Smooth muscle cell (in vitro differentiated cells): ENCODE results near the gene PLB1. TPM values are rescaled to one million over a fixed set of nuclear protein-coding genes. Genes with fewer than 3 reads are reported as not detected.

Experiments used
- DNase-seq: peaks from one replicate; lab custom pipeline; 2025; ENCODE audit not compliant: unreplicated experiment; lab: John Stamatoyannopoulos, UW
- H2AFZ ChIP-seq: fragments of 200-600 bp; sonication (generic); 2 replicates; pipeline ENCODE4 v1.6.0; 2016; ENCODE audit warnings: antibody characterized with exemption, low read depth, mild to moderate bottlenecking
- H3F3A ChIP-seq: fragments of 200-600 bp; sonication (generic); 2 replicates; pipeline ENCODE4 v1.6.0; 2017; ENCODE audit warnings: antibody characterized with exemption, low read depth
- H3K27ac ChIP-seq: fragments of 200-600 bp; sonication (generic); 2 replicates; pipeline ENCODE4 v1.5.1; 2016; ENCODE audit warnings: low read depth, mild to moderate bottlenecking
- H3K27me3 ChIP-seq: fragments of 200-600 bp; sonication (generic); 2 replicates; pipeline ENCODE4 v1.6.1; 2016; ENCODE audit warnings: low read depth, mild to moderate bottlenecking
- H3K36me3 ChIP-seq: fragments of 200-600 bp; sonication (generic); 2 replicates; pipeline ENCODE4 v1.5.1; 2016; ENCODE audit warnings: low read depth
- H3K4me1 ChIP-seq: fragments of 200-600 bp; sonication (generic); 2 replicates; pipeline ENCODE4 v1.5.1; 2016; ENCODE audit warnings: low read depth
- H3K4me2 ChIP-seq: fragments of 200-600 bp; sonication (generic); 2 replicates; pipeline ENCODE4 v1.6.0; 2016; ENCODE audit warnings: mild to moderate bottlenecking
- H3K4me3 ChIP-seq: fragments of 200-600 bp; sonication (generic); 2 replicates; pipeline ENCODE4 v1.5.1; 2016; ENCODE audit warnings: mild to moderate bottlenecking
- H3K79me2 ChIP-seq: fragments of 200-600 bp; sonication (generic); 2 replicates; pipeline ENCODE4 v1.6.0; 2016; ENCODE audit warnings: low read depth, mild to moderate bottlenecking
- H3K9ac ChIP-seq: fragments of 200-600 bp; sonication (generic); 2 replicates; pipeline ENCODE4 v1.6.0; 2016; ENCODE audit warnings: low read depth
- H3K9me3 ChIP-seq: fragments of 200-600 bp; sonication (generic); replicated peaks from 2 replicates; pipeline ENCODE4 v1.5.1; 2016; ENCODE audit warnings: low read depth
- H4K20me1 ChIP-seq: fragments of 200-600 bp; sonication (generic); 2 replicates; pipeline ENCODE4 v1.6.0; 2016; ENCODE audit warnings: low read depth
- CTCF ChIP-seq: fragments of 200-600 bp; sonication (generic); IDR thresholded peaks from 2 replicates; pipeline ENCODE4 v1.5.1; 2017; ENCODE audit warnings: borderline replicate concordance, mild to moderate bottlenecking, antibody characterized with exemption; ENCODE audit not compliant: insufficient read depth, poor library complexity, severe bottlenecking
- WGBS: methylation state at CpG from one replicate; pipeline ENCODE4 v1.1.7; 2016; ENCODE audit warnings: low lambda C conversion rate; 5-methylcytosine and 5-hydroxymethylcytosine counted together
- polyA plus RNA-seq: library from polyadenylated mRNA; unstranded; fragments of >200 nt; fragmentation: Nextera tagmentation; extraction: Ambion mirVana; gene quantifications from 2 replicates; pipeline ENCODE4 v1.2.1, GENCODE V29; 2016
- total RNA-seq: library from RNA; depleted of rRNA; stranded (reverse); fragments of >200 nt; gene quantifications from 2 replicates; pipeline ENCODE4 v1.2.3, GENCODE V29; 2014

PLB1 gene
- total and polyA plus RNA-seq, 2 experiments from 2014 or later: 0.75 to 8.7 TPM

GRCh38 chr2:28523902-28524301 is 28.0 kb downstream of the PLB1 start:
- Histone ChIP-seq H3K36me3 (no peaks in the 10 kb centered on the region), H3K4me2 (no peak overlapping the region), H4K20me1 (no peaks in the 10 kb centered on the region), H3K4me3 (no peak overlapping the region), H3K27ac (no peak overlapping the region), H3K9ac (no peak overlapping the region), H3K79me2 (no peaks in the 10 kb centered on the region), H3F3A (no peaks in the 10 kb centered on the region), H3K9me3 (no peaks in the 10 kb centered on the region), H3K4me1 (no peaks in the 10 kb centered on the region), H2AFZ (no peak overlapping the region), H3K27me3 (peaks cover 6% of the 10 kb centered on the region)
- no peak for DNase-seq
- 86% methylated on average over 5 of the region's 5 CpGs for WGBS
- TF ChIP-seq CTCF: no peak

- H3K9ac ChIP-seq: no peak overlapping the region
- no peaks in the 10 kb centered on the region for H4K20me1 ChIP-seq
- H3F3A ChIP-seq: no peaks in the 10 kb centered on the region
- DNase-seq: no peak
- TF ChIP-seq CTCF: no peak
- H3K79me2 ChIP-seq: no peaks in the 10 kb centered on the region
- no peak overlapping the region for H2AFZ ChIP-seq
- H3K27me3 ChIP-seq: peaks cover 6% of the 10 kb centered on the region
- no peak overlapping the region for H3K27ac ChIP-seq
- H3K9me3 ChIP-seq: no peaks in the 10 kb centered on the region
- H3K4me2 ChIP-seq: no peak overlapping the region
- no peak overlapping the region for H3K4me3 ChIP-seq
- 100% methylated on average over 2 of the region's 2 CpGs for WGBS
- no peaks in the 10 kb centered on the region for H3K4me1 ChIP-seq
- H3K36me3 ChIP-seq: no peaks in the 10 kb centered on the region
Measured at GRCh38 chr2:28525481-28525880, 29.6 kb downstream of the PLB1 start.

DNA sequence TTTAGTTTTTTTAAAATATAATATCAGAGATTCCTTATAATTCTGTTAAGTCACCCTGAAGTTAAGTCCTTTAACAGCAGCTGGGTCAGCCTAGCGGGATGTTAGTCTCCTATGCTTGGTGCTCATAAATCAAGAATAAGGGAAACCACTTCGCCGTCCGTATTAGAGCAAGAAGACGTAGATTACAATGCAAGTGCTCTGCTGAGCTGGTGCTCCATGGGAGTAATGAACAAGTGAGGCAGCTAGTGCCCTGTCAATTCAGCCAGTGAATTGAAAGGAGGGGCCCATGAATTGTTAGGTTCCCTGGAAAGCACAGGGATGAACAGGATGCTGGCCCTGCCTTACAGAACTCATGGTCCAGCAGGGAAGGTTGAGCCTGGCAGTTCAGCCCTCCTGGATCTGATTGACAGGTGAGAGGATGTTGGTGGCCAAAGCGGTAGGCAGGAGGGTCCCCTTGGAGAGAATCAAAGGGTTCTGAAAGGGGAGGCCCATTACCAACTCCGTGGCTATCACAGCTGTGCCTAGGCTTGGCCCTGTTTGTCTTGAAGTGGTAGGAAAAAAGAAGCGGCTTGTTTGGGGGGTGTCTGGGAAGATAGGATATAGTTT is 30.8 kb downstream of the PLB1 start:
- no peak for TF ChIP-seq CTCF
- H3K27me3 ChIP-seq: peaks cover 6% of the 10 kb centered on the region
- H3K4me3 ChIP-seq: no peak overlapping the region
- H3F3A ChIP-seq: no peaks in the 10 kb centered on the region
- H3K4me2 ChIP-seq: no peak overlapping the region
- no peaks in the 10 kb centered on the region for H3K9me3 ChIP-seq
- 91% methylated on average over 8 of the region's 8 CpGs for WGBS
- no peak overlapping the region for H3K9ac ChIP-seq
- H3K36me3 ChIP-seq: no peaks in the 10 kb centered on the region
- no peak overlapping the region for H2AFZ ChIP-seq
- H3K79me2 ChIP-seq: no peaks in the 10 kb centered on the region
- no peaks in the 10 kb centered on the region for H3K4me1 ChIP-seq
- no peaks in the 10 kb centered on the region for H4K20me1 ChIP-seq
- no peak for DNase-seq
- H3K27ac ChIP-seq: no peak overlapping the region

DNA sequence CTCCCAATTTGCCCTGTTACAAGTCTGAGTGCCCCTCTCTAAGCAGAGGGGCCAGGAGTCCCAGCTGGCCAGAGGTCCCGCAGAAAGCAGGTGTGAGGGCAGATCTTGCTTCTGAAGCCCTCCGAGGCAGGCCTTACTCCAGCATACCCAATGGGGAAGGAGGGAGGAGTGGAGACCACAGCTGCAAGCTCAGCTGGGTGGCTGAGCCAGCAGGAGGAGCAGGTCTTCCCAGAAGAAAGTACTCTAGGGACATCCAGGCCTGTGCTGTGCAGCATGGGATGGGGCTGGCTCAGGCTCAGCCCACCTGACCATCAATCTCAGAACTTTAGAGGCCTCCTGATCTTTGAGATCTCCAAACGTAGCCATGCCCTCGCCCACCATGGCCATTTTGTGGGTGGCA is 31.3 kb downstream of the PLB1 start:
- Histone ChIP-seq H3K4me3 (no peak overlapping the region), H2AFZ (no peak overlapping the region), H3K79me2 (no peaks in the 10 kb centered on the region), H3K4me1 (no peaks in the 10 kb centered on the region), H3K9me3 (no peaks in the 10 kb centered on the region), H4K20me1 (no peaks in the 10 kb centered on the region), H3K36me3 (no peaks in the 10 kb centered on the region), H3K27ac (no peak overlapping the region), H3K27me3 (peaks cover 6% of the 10 kb centered on the region), H3F3A (no peaks in the 10 kb centered on the region), H3K9ac (no peak overlapping the region), H3K4me2 (no peak overlapping the region)
- DNase-seq: no peak
- WGBS: 95% methylated on average over 4 of the region's 4 CpGs
- TF ChIP-seq CTCF: no peak
